Psoas muscle (tissue), 8 donors: Measurements from ENCODE around the gene UBE2E2. TPM values are rescaled to one million over a fixed set of nuclear protein-coding genes. Genes with fewer than 3 reads are reported as not detected.

Experiments used
- ATAC-seq, 4 donors: fragments of 200-7000 bp; cut with Tn5 transposase; one replicate each; pipeline ENCODE4 v1.9.1; 2020; ENCODE audit warnings: moderate library complexity in 3 of 4, mild to moderate bottlenecking in 2 of 4
- DNase-seq, 2 donors: peaks; one replicate each; pipeline ENCODE4 v3.0.0-alpha.2; 2020
- H3K27ac ChIP-seq: fragments of 200-600 bp; one replicate; pipeline ENCODE4 v1.8.0; 2022
- H3K27me3 ChIP-seq, 3 donors: fragments of 200-600 bp in 1 of 3; one replicate each; pipeline versions ENCODE4 v1.6.1 to v1.8.0; 2013 to 2022; ENCODE audit warnings: low read length in 2 of 3, mild to moderate bottlenecking in 2 of 3, moderate library complexity in 1 of 3; ENCODE audit not compliant: insufficient read depth in 3 of 3
- H3K36me3 ChIP-seq, 2 donors: fragments of 200-600 bp in 1 of 2; one replicate each; pipeline versions ENCODE4 v1.6.1 to v1.8.0; 2013 to 2022; ENCODE audit warnings: low read depth in 1 of 2, mild to moderate bottlenecking in 1 of 2, moderate library complexity in 1 of 2; ENCODE audit not compliant: insufficient read depth in 1 of 2
- H3K4me1 ChIP-seq: fragments of 200-600 bp; one replicate; pipeline ENCODE4 v1.8.0; 2022
- H3K4me3 ChIP-seq: fragments of 200-600 bp; one replicate; pipeline ENCODE4 v1.8.0; 2022; ENCODE audit warnings: mild to moderate bottlenecking
- H3K9me3 ChIP-seq: fragments of 200-600 bp; one replicate; pipeline ENCODE4 v1.8.0; 2022
- CTCF ChIP-seq: fragments of 200-600 bp; IDR thresholded peaks from one replicate; pipeline ENCODE4 v1.8.0; 2022; ENCODE audit warnings: antibody characterized with exemption
- WGBS, 3 donors: extraction: QIAGEN DNeasy Blood & Tissue Kit; methylation state at CpG; one replicate each; pipeline versions ENCODE4 v1.1.6 to v1.1.7; 2013; 5-methylcytosine and 5-hydroxymethylcytosine counted together
- intact Hi-C, 2 donors: fragments of 100-400 bp; cut with DNase I; formaldehyde crosslinking; loops; one replicate each; pipeline versions ENCODE4 v1.11.0 to v1.14.2; 2022
- polyA plus RNA-seq, 3 donors: library from polyadenylated mRNA; stranded (reverse); fragments of 200-250 nt; gene quantifications; one replicate each; pipeline ENCODE4 v1.2.3, GENCODE V29; 2013
- total RNA-seq, 4 donors: library from RNA; stranded (reverse); fragmentation: NEBNext Ultra II Directional in 2 of 4; extraction: Animal tissue kit (Norgen Biotek cat#: 25700) in 2 of 4; gene quantifications; one replicate each; pipeline versions ENCODE4 v1.2.1 to v1.2.4, GENCODE V29; 2021 to 2023
- donor health status: healthy with polysubstance abuse.
- donor health status: DM: no; HTN: no; CAD: no; lungs with moderate emphysema.
- donor health status: Bipolar disorder and iron deficiency.
- donor health status: healthy.
- donor health status: DM: yes; HTN: yes; CAD: no.
- donor health status: DM: no; HTN: no; CAD: no.
- donor health status: DM: no; HTN: no; CAD: no.
- donor health status: DM: yes; HTN: yes; CAD: no.

Gene UBE2E2
- total and polyA plus RNA-seq, 7 donors, result 12.9 to 38.2 (median 34.0) TPM

GRCh38 chr3:23493889-23494288 lies 290.8 kb downstream of the UBE2E2 start:
- H3K4me3 ChIP-seq, result no peak overlapping the region
- H3K27ac ChIP-seq, result no peak overlapping the region
- peaks cover 42% of the 10 kb centered on the region for H3K4me1 ChIP-seq
- intact Hi-C loops, result no loop called here
- no peak for DNase-seq
- ATAC-seq, result peak in 1 of 4 donors; percentile 25
- no peaks in the 10 kb centered on the region for H3K36me3 ChIP-seq
- no peaks in the 10 kb centered on the region for H3K9me3 ChIP-seq
- no peak for TF ChIP-seq CTCF
- H3K27me3 ChIP-seq, result no peaks in the 10 kb centered on the region

GRCh38 chr3:23494967-23495366 lies 291.8 kb downstream of the UBE2E2 start:
- intact Hi-C loops, result no loop called here
- H3K4me3 ChIP-seq, result no peak overlapping the region
- peak overlapping the region; percentile 75 for H3K27ac ChIP-seq
- no peaks in the 10 kb centered on the region for H3K9me3 ChIP-seq
- H3K36me3 ChIP-seq, result no peaks in the 10 kb centered on the region
- H3K4me1 ChIP-seq, result peaks cover 35% of the 10 kb centered on the region
- no peak for TF ChIP-seq CTCF
- DNase-seq (no peak), ATAC-seq (peak in 3 of 4 donors; percentile 3 to 20 (median 19))
- H3K27me3 ChIP-seq, result no peaks in the 10 kb centered on the region
- 80 to 92% (median 90%) methylated on average over 1 of the region's 1 CpG for WGBS, 3 donors

- no peak for TF ChIP-seq CTCF
- no peaks in the 10 kb centered on the region for H3K9me3 ChIP-seq
- peaks cover 40% of the 10 kb centered on the region for H3K4me1 ChIP-seq
- peak; percentile 77 to 95 (median 92) for ATAC-seq
- intact Hi-C loops, result no loop called here
- H3K4me3 ChIP-seq, result no peak overlapping the region
- 99 to 100% (median 100%) methylated on average over 1 of the region's 1 CpG for WGBS, 3 donors
- DNase-seq, result no peak
- no peaks in the 10 kb centered on the region for H3K36me3 ChIP-seq
- no peaks in the 10 kb centered on the region for H3K27me3 ChIP-seq
- peak overlapping the region; percentile 75 for H3K27ac ChIP-seq
These were observed 292.4 kb downstream of the UBE2E2 start for GRCh38 chr3:23495507-23495906.

GRCh38 chr3:23496165-23496564 lies 293.0 kb downstream of the UBE2E2 start:
- 96 to 100% (median 98%) methylated on average over 1 of the region's 1 CpG for WGBS, 3 donors
- no peaks in the 10 kb centered on the region for H3K9me3 ChIP-seq
- DNase-seq (no peak), ATAC-seq (no peak)
- intact Hi-C loops, result no loop called here
- no peak overlapping the region for H3K4me3 ChIP-seq
- H3K27me3 ChIP-seq, result no peaks in the 10 kb centered on the region
- no peak for TF ChIP-seq CTCF
- peaks cover 47% of the 10 kb centered on the region for H3K4me1 ChIP-seq
- no peaks in the 10 kb centered on the region for H3K36me3 ChIP-seq
- no peak overlapping the region for H3K27ac ChIP-seq

GRCh38 chr3:23497156-23497555 lies 294.0 kb downstream of the UBE2E2 start:
- intact Hi-C loops, result no loop called here
- no peak for ATAC-seq
- H3K36me3 ChIP-seq, result no peaks in the 10 kb centered on the region

More at GRCh38 chr3:23497156-23497555, 294.0 kb downstream of the UBE2E2 start:
- no peak for TF ChIP-seq CTCF
- Histone ChIP-seq H3K9me3 (no peaks in the 10 kb centered on the region), H3K4me3 (no peak overlapping the region), H3K27ac (no peak overlapping the region), H3K27me3 (no peaks in the 10 kb centered on the region), H3K4me1 (peaks cover 48% of the 10 kb centered on the region)
- no peak for DNase-seq
- WGBS, 3 donors, result 79 to 84% (median 83%) methylated on average over 5 of the region's 5 CpGs
